Ovary (tissue), 3 donors: ENCODE measurements around the gene GOLGA7B.

Experiments used
- POLR2A ChIP-seq: fragments of 450-650 bp; IDR thresholded peaks from one replicate; pipeline ENCODE4 v1.6.1; 2017; ENCODE audit warnings: antibody characterized with exemption, mild to moderate bottlenecking, moderate library complexity
- TF ChIP-seq, protein P1 (sequence below), 3 donors: fragments of 450-650 bp in 2 of 3; fragments of 200-600 bp in 1 of 3; IDR thresholded peaks; one replicate each; pipeline versions ENCODE4 v1.5.1 to v1.8.0; 2016 to 2022; ENCODE audit warnings: antibody characterized with exemption in 3 of 3, mild to moderate bottlenecking in 1 of 3
- donor health status: DM: no; HTN: no; CAD: no.

DNA sequence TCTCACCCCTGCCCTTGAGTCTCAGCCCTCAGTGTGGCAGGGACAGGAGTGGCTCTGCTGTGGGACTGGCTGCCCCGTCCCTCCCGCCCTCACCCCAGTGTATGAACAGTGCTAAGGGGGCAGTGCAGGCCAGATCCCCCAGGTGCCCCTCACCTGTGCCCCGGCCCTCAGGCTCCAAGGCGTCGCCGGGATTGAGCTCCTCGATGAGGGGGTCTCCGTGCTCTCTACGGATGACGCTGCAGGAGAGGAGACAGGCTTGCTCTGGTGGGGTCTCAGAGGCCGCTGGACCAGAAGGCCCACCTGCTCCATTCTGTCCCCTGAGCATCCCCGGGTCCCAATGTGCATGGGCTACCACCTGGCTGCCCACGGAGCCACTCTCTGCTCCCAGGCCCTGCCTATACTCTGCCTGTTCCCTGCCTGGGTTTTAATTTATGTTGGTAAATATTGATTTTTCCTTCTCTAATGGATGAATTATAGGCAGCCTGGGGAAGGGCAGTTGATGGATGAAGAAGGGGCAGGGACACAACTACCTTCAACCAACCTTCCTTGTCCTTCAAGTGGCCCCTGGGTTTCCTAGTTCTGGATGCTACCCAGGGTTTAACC, 47.2 kb downstream of the GOLGA7B start:
- TF ChIP-seq, protein P1, sequence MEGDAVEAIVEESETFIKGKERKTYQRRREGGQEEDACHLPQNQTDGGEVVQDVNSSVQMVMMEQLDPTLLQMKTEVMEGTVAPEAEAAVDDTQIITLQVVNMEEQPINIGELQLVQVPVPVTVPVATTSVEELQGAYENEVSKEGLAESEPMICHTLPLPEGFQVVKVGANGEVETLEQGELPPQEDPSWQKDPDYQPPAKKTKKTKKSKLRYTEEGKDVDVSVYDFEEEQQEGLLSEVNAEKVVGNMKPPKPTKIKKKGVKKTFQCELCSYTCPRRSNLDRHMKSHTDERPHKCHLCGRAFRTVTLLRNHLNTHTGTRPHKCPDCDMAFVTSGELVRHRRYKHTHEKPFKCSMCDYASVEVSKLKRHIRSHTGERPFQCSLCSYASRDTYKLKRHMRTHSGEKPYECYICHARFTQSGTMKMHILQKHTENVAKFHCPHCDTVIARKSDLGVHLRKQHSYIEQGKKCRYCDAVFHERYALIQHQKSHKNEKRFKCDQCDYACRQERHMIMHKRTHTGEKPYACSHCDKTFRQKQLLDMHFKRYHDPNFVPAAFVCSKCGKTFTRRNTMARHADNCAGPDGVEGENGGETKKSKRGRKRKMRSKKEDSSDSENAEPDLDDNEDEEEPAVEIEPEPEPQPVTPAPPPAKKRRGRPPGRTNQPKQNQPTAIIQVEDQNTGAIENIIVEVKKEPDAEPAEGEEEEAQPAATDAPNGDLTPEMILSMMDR (IDR thresholded peaks at IDR 0.05): no peak
- no peak for TF ChIP-seq POLR2A
